HepG2 (cell line): ENCODE measurements around the gene RHOG. TPM values are rescaled to one million over a fixed set of nuclear protein-coding genes. Genes with fewer than 3 reads are reported as not detected.

Source experiments
- ATM ChIP-seq: fragments of 450-650 bp; IDR thresholded peaks from 2 replicates; pipeline ENCODE4 v1.7.1; 2017; ENCODE audit warnings: mild to moderate bottlenecking, borderline replicate concordance
- ETV6 ChIP-seq: sonication (generic); formaldehyde crosslinking; conservative IDR thresholded peaks from 2 replicates; pipeline ENCODE4 v1.4.0; 2020; ENCODE audit warnings: missing genetic modification reagents
- HNF4A ChIP-seq: sonication (generic); formaldehyde crosslinking; IDR thresholded peaks from 2 replicates; pipeline ENCODE4 v1.4.0; 2020; ENCODE audit warnings: missing genetic modification reagents
- ISX ChIP-seq: sonication (generic); formaldehyde crosslinking; conservative IDR thresholded peaks from 2 replicates; pipeline ENCODE4 v1.5.0; 2020; ENCODE audit warnings: missing genetic modification reagents
- MTA1 ChIP-seq: sonication (generic); formaldehyde crosslinking; IDR thresholded peaks from 2 replicates; pipeline ENCODE4 v1.4.0; 2020; ENCODE audit warnings: missing genetic modification reagents, mild to moderate bottlenecking, borderline replicate concordance
- NRL ChIP-seq: sonication (generic); formaldehyde crosslinking; IDR thresholded peaks from 2 replicates; pipeline ENCODE4 v1.5.0; 2020; ENCODE audit warnings: missing genetic modification reagents, mild to moderate bottlenecking, moderate library complexity, borderline replicate concordance
- POLR2AphosphoS2 ChIP-seq: IDR thresholded peaks from 2 replicates; pipeline ENCODE4 v1.6.1; 2011; ENCODE audit warnings: low read depth, low read length, improper control_type of control experiment
- RFX3 ChIP-seq: IDR thresholded peaks from 2 replicates; pipeline ENCODE4 v1.6.1; 2016; ENCODE audit warnings: missing biosample characterization, missing genetic modification reagents
- SAP130 ChIP-seq: IDR thresholded peaks from 2 replicates; pipeline ENCODE4 v1.6.1; 2016; ENCODE audit warnings: low read depth
- SRF ChIP-seq: IDR thresholded peaks from 2 replicates; pipeline ENCODE4 v1.6.1; 2011; ENCODE audit warnings: mild to moderate bottlenecking, low read depth, low read length, moderate library complexity
- ZNF326 ChIP-seq: sonication (generic); formaldehyde crosslinking; IDR thresholded peaks from 2 replicates; pipeline ENCODE4 v1.4.0; 2020; ENCODE audit warnings: missing genetic modification reagents, borderline replicate concordance
- ZNF430 ChIP-seq: sonication (generic); formaldehyde crosslinking; IDR thresholded peaks from 2 replicates; pipeline ENCODE4 v1.9.0; 2021; ENCODE audit warnings: mild to moderate bottlenecking, missing genetic modification reagents
- ZNF484 ChIP-seq: sonication (generic); formaldehyde crosslinking; IDR thresholded peaks from 2 replicates; pipeline ENCODE4 v1.5.1; 2020; ENCODE audit warnings: mild to moderate bottlenecking, low read depth, missing genetic modification reagents, borderline replicate concordance
- ZNF562 ChIP-seq: sonication (generic); formaldehyde crosslinking; IDR thresholded peaks from 2 replicates; pipeline ENCODE4 v1.8.0; 2022; ENCODE audit warnings: missing genetic modification reagents, borderline replicate concordance
- ZNF772 ChIP-seq: sonication (generic); formaldehyde crosslinking; IDR thresholded peaks from 2 replicates; pipeline ENCODE4 v1.5.0; 2020; ENCODE audit warnings: mild to moderate bottlenecking, missing genetic modification reagents
- ZNF850 ChIP-seq: sonication (generic); formaldehyde crosslinking; conservative IDR thresholded peaks from 2 replicates; pipeline ENCODE4 v1.9.0; 2021; ENCODE audit warnings: mild to moderate bottlenecking, missing genetic modification reagents
- ZSCAN20 ChIP-seq: sonication (generic); formaldehyde crosslinking; IDR thresholded peaks from 2 replicates; pipeline ENCODE4 v1.4.0; 2020; ENCODE audit warnings: missing genetic modification reagents, mild to moderate bottlenecking, borderline replicate concordance
- polyA plus RNA-seq, 8 experiments: library from polyadenylated mRNA; depleted of rRNA in 3 of 8; stranded (reverse) in 7 of 8; unstranded in 1 of 8; fragments of >200 nt; fragmentation: Illumina TruSeq in 4 of 8; extraction: Trizol in 4 of 8; gene quantifications; 2 replicates each; pipeline versions ENCODE4 v1.2.1 to v1.2.3, GENCODE V29; 2011 to 2016; ENCODE audit warnings: low read depth in 4 of 8, missing spikeins in 1 of 8, mixed read lengths in 1 of 8; ENCODE audit not compliant: insufficient read depth in 1 of 8
- total RNA-seq, 5 experiments: library from RNA; depleted of rRNA; stranded (reverse); fragments of >200 nt; fragmentation: Illumina TruSeq; extraction: Trizol; gene quantifications; 2 replicates each; pipeline ENCODE4 v1.2.3, GENCODE V29; 2016; ENCODE audit warnings: low read depth in 1 of 5
- TF ChIP-seq, protein P1 (sequence below): IDR thresholded peaks from 2 replicates; pipeline ENCODE4 v1.6.1; 2018; ENCODE audit warnings: missing genetic modification reagents, mild to moderate bottlenecking, missing compliant biosample characterization
- TF ChIP-seq, protein P2 (sequence below): sonication (generic); formaldehyde crosslinking; IDR thresholded peaks from 2 replicates; pipeline ENCODE4 v1.9.0; 2022; ENCODE audit warnings: low read depth, missing genetic modification reagents
- TF ChIP-seq, protein P3 (sequence below): sonication (generic); formaldehyde crosslinking; IDR thresholded peaks from 2 replicates; pipeline ENCODE4 v1.8.1; 2022; ENCODE audit warnings: mild to moderate bottlenecking, missing genetic modification reagents
- TF ChIP-seq, protein P4 (sequence below): sonication (generic); formaldehyde crosslinking; IDR thresholded peaks from 2 replicates; pipeline ENCODE4 v1.5.0; 2020; ENCODE audit warnings: mild to moderate bottlenecking, missing genetic modification reagents
- TF ChIP-seq, protein P5 (sequence below): sonication (generic); formaldehyde crosslinking; IDR thresholded peaks from 2 replicates; pipeline ENCODE4 v1.5.1; 2020; ENCODE audit warnings: missing genetic modification reagents, mild to moderate bottlenecking, borderline replicate concordance

The RHOG gene
- total and polyA plus RNA-seq, 2 of the 13 experiments (the other 11 are each of a cell fraction or from before 2014, with no cell fraction given): 7.7 to 23.4 TPM

DNA sequence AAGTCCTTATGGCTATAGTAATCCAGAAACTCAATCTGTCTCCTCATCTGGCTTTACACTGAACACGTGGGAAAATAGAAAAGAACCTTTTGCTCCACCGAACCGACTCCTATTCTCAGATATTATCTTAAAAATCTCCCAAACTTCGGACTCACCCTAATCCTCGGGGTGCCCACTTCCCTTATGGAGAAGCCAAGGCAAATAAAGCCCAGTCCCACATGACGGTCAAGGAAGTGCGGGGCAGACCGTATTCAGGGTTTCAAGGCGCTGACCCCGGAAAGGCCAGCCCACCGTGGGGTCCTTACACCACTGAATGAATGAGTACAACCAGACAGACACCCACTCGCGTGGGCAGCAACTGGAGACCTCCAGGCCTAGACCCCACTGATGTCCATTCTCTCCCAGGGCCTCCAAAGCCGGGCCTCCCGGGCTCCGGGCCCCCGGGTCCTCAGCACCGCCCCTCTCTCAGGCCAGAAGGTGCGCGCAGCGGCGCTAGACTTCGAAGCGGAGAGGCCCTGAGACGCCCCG lies 43.9 kb downstream of the RHOG start (continued):
- TF ChIP-seq ISX (CRISPR knock-in tag) (no peak), HNF4A (CRISPR knock-in tag) (no peak), RFX3 (no peak), ZNF484 (CRISPR knock-in tag) (no peak), ETV6 (CRISPR knock-in tag) (no peak), ATM (no peak), MTA1 (CRISPR knock-in tag) (no peak), SAP130 (CRISPR knock-in tag) (no peak), ZSCAN20 (CRISPR knock-in tag) (no peak), POLR2AphosphoS2 (no peak), ZNF850 (CRISPR knock-in tag) (0 out of 2 replicates have a peak, but pooled peaks have one; percentile 32), NRL (CRISPR knock-in tag) (no peak), ZNF430 (CRISPR knock-in tag) (no peak), ZNF326 (no peak), ZNF562 (no peak), SRF (no peak), ZNF772 (CRISPR knock-in tag) (no peak)
- TF ChIP-seq, protein P1, sequence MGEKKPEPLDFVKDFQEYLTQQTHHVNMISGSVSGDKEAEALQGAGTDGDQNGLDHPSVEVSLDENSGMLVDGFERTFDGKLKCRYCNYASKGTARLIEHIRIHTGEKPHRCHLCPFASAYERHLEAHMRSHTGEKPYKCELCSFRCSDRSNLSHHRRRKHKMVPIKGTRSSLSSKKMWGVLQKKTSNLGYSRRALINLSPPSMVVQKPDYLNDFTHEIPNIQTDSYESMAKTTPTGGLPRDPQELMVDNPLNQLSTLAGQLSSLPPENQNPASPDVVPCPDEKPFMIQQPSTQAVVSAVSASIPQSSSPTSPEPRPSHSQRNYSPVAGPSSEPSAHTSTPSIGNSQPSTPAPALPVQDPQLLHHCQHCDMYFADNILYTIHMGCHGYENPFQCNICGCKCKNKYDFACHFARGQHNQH (CRISPR knock-in tag): no peak
- TF ChIP-seq, protein P2, sequence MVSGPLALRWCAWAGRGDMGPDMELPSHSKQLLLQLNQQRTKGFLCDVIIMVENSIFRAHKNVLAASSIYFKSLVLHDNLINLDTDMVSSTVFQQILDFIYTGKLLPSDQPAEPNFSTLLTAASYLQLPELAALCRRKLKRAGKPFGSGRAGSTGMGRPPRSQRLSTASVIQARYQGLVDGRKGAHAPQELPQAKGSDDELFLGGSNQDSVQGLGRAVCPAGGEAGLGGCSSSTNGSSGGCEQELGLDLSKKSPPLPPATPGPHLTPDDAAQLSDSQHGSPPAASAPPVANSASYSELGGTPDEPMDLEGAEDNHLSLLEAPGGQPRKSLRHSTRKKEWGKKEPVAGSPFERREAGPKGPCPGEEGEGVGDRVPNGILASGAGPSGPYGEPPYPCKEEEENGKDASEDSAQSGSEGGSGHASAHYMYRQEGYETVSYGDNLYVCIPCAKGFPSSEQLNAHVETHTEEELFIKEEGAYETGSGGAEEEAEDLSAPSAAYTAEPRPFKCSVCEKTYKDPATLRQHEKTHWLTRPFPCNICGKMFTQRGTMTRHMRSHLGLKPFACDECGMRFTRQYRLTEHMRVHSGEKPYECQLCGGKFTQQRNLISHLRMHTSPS: 0 out of 2 replicates have a peak, but pooled peaks have one; percentile 4
- TF ChIP-seq, protein P3, sequence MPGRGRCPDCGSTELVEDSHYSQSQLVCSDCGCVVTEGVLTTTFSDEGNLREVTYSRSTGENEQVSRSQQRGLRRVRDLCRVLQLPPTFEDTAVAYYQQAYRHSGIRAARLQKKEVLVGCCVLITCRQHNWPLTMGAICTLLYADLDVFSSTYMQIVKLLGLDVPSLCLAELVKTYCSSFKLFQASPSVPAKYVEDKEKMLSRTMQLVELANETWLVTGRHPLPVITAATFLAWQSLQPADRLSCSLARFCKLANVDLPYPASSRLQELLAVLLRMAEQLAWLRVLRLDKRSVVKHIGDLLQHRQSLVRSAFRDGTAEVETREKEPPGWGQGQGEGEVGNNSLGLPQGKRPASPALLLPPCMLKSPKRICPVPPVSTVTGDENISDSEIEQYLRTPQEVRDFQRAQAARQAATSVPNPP: 0 out of 2 replicates have a peak, but pooled peaks have one; percentile 15
- TF ChIP-seq, protein P4, sequence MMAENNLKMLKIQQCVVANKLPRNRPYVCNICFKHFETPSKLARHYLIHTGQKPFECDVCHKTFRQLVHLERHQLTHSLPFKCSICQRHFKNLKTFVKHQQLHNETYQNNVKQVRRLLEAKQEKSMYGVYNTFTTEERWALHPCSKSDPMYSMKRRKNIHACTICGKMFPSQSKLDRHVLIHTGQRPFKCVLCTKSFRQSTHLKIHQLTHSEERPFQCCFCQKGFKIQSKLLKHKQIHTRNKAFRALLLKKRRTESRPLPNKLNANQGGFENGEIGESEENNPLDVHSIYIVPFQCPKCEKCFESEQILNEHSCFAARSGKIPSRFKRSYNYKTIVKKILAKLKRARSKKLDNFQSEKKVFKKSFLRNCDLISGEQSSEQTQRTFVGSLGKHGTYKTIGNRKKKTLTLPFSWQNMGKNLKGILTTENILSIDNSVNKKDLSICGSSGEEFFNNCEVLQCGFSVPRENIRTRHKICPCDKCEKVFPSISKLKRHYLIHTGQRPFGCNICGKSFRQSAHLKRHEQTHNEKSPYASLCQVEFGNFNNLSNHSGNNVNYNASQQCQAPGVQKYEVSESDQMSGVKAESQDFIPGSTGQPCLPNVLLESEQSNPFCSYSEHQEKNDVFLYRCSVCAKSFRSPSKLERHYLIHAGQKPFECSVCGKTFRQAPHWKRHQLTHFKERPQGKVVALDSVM (CRISPR knock-in tag): peak; percentile 69
- TF ChIP-seq, protein P5, sequence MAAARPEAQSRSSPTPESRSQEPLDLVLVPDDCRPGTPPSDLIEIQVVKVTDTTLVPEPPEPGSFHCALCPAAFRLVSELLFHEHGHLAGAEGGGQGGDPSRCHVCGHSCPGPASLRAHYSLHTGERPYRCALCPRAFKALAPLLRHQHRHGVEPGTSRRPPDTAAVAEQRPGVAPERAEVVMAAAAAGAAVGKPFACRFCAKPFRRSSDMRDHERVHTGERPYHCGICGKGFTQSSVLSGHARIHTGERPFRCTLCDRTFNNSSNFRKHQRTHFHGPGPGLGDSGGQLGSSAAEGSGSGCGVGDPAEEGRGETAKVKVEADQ (CRISPR knock-in tag): peak; percentile 31; the same call in 1 of the 2 replicates
